Right lobe of liver (tissue), 4 donors: Measurements from ENCODE around the gene TMEM213.

Experiments
- POLR2A ChIP-seq: fragments of 450-650 bp; IDR thresholded peaks from one replicate; pipeline ENCODE4 v1.6.1; 2017; ENCODE audit warnings: antibody characterized with exemption, mild to moderate bottlenecking
- TF ChIP-seq, protein P1 (sequence below), 4 donors: fragments of 200-600 bp in 3 of 4; fragments of 450-650 bp in 1 of 4; IDR thresholded peaks; one replicate each; pipeline versions ENCODE4 v1.5.1 to v1.8.0; 2016 to 2022; ENCODE audit warnings: antibody characterized with exemption in 4 of 4, mild to moderate bottlenecking in 2 of 4
- donor health status: DM: no; HTN: no; CAD: no.
- donor health status: DM: no; HTN: no; CAD: no.
- donor health status: DM: no; HTN: yes; CAD: no.

GRCh38 chr7:138832966-138833365 lies 35.2 kb downstream of the TMEM213 start:
- TF ChIP-seq, protein P1, sequence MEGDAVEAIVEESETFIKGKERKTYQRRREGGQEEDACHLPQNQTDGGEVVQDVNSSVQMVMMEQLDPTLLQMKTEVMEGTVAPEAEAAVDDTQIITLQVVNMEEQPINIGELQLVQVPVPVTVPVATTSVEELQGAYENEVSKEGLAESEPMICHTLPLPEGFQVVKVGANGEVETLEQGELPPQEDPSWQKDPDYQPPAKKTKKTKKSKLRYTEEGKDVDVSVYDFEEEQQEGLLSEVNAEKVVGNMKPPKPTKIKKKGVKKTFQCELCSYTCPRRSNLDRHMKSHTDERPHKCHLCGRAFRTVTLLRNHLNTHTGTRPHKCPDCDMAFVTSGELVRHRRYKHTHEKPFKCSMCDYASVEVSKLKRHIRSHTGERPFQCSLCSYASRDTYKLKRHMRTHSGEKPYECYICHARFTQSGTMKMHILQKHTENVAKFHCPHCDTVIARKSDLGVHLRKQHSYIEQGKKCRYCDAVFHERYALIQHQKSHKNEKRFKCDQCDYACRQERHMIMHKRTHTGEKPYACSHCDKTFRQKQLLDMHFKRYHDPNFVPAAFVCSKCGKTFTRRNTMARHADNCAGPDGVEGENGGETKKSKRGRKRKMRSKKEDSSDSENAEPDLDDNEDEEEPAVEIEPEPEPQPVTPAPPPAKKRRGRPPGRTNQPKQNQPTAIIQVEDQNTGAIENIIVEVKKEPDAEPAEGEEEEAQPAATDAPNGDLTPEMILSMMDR (IDR thresholded peaks at IDR 0.05) = no peak
- TF ChIP-seq POLR2A = no peak
